ENCODE measurements around the gene SNAI3.
A peak's percentile ranks its signal among the peaks of the same experiment; 100 is the strongest.

The SNAI3 gene

DNA sequence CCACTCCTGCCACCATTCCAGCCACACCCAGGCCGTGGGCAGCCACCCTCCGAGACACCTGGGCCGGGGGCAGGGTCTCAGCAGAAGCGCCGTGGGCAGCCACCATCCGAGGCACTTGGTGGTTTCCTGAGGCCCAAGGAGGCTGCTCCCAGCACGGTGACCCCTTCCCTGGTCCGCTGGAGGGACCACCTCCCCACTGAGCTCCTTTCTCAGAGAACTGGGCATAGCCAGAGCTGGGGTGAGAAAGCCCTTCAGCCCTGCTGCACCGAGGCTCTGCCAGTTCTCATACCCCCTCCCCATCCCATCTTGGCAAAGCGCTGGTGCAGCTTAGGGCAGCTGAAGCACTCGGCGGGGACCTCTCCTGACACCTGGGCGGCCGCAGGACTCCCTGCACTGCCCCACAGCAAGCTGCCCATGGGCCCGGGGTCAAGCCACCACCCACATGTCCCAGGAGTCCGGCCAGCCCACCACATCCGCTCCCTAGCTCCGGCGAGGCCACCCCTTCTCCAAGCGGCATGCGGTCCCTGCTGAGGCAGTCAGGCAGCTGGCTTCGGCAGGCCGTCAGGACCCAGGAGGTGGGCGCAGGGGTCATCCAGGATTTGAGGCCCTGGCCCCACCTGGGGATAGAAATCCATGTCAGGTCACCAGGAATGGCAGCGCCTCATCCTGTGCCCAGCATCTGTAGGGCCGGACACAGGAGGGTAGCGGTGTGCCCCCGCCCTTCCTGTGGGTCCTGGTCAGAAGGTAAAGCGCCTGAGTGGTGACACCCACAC, 34.1 kb downstream of the SNAI3 start:
- no peak for DNase-seq (ENCODE audit: low read depth in 1 of 2, low spot score in 1 of 2)

DNA sequence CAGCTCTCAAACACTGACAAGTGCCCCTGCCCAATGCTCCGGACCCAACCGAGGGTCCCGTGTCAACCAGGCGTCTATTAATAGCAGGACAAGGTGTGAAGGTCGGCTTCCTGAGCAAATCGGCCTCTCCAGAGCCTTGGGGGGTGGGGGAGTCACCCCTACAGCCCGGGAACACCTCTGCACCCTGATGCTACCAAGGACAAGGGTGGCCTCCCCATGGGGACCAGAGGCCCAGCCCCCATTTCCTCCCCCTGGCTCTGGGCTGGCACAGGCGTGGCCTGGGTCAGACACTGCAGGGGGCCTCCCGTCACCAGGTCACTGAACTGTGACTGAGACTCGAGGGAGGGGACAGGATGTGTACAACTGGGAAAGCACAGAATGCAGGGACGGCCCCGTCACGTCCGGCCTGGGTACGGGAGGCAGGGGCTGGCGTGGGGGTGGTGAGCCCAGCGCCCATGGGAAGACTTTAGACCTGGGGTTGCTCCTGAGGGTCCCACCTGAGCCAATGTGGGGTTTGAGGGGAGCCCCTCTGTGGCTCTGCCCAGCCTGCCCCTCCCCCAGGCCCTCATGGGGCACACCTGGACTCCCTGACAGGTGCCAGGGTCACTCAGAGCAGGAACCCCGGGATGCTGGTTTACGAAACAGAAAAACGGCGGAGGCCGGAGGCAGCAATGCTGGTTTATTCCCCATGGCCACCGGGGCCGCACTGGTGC, 34.9 kb downstream of the SNAI3 start:
- peak; percentile 41 to 50 for DNase-seq (ENCODE audit: low read depth in 1 of 2, low spot score in 1 of 2)

DNA sequence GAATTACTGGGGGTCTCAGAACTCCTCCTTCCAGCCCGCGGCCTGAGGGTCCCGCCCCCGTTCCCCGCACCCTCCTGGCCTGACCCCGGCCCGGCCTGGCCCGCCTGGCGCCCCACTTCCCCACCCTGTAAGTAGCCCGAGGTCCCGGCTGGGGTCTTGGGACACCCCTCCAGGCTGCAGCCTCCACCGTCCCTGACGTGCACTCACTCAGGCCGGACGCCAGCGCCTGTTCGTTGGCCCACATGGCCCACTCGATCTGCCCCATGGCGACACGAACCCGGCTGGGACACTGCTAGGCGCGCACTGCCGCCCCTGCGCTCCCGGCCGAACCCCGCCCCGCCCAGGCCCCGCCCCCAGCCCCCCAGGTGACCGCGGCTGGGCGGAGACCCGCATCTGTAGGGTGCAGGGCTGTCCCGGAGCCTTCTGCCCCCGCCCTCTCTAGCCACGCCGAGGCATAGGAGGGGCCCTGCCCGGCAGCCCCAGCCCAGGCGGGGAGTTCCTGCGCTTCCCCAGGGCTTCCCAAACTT, 35.5 kb downstream of the SNAI3 start, which contains the start of gene CYBA:
Gene CYBA (minus strand): TSS at position 305 of the 527 bp plus-strand sequence. CDS start 40 bp downstream, at position 265.
- peak; percentile 64 to 67 for DNase-seq (ENCODE audit: low read depth in 1 of 2, low spot score in 1 of 2)

DNA sequence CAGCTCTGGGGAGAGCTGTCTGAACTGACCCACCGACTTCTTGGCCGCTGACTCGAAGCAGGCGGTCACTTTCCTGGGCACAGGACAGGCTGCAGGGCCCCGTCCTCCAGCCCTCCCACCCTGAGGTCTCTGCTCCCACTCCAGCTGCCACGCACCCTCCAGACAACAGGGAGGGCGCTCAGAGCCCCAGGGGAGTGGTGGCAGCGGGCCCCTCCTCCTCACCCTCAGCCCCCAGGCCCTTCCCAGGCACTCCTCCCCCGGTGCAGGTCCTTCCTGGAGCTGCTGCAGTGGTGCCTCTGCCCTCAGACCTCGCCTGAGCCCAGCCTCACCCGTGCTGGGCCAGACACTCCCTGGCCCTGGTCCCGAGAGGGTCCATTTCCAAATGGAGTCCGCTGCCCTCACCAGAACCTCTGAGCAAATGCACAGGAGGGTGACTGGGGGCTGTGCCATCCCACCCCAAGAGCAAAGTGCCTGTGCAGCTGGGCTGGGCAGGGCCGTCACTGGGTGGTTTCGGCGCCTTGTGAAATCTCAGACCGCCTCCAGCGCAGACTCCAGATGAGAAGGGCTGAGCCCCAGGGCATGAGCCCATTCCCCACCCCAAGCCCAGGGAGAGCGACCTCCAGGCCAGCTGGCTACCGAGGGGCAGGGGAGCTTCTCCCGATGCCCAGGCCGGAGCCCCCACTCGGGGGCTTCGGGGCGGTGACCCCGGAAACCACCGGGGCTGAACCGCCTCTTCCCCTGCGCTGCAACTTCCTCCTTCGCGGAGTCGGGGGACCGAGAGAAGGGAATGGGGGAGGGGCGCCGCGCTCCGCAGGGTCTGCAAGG, 36.2 kb downstream of the SNAI3 start:
- no peak for DNase-seq (ENCODE audit: low read depth in 1 of 2, low spot score in 1 of 2)

DNA sequence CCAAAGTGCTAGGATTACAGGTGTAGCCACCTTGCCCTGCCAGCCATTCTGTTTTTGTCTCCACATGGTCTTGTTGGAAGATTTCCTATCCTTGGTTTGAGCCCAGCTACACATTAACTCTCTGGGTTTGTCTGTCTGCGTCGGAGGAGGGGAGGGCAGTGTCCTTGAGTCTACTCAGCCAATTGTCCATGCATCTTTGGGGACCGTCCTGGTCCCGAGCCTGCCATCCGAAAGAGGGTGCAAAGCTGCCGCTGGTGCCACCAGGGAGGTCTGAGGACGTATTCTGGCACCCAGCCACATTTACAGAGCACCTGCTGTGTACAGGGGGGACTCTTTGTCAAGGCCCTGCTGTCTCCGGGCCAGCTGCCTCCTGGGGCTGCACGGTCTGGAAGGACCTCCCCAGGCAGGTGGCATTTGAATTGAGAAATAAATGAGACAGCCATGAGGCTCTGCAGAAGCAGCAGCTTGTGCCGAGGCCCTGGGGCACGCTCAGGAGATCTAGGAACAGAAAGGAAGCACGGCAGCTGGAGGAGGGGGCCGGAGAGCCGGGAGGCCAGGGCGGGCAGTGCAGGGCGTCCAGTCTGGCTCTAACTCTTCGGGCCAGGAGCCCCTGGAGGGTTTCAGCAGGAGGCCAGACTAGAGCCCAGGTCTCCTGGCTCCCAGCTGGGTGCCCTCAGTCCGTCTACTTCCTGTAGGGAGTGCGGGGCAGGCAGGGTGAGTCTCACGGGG, 36.9 kb downstream of the SNAI3 start:
- DNase-seq (ENCODE audit: low read depth in 1 of 2, low spot score in 1 of 2), result no peak

DNA sequence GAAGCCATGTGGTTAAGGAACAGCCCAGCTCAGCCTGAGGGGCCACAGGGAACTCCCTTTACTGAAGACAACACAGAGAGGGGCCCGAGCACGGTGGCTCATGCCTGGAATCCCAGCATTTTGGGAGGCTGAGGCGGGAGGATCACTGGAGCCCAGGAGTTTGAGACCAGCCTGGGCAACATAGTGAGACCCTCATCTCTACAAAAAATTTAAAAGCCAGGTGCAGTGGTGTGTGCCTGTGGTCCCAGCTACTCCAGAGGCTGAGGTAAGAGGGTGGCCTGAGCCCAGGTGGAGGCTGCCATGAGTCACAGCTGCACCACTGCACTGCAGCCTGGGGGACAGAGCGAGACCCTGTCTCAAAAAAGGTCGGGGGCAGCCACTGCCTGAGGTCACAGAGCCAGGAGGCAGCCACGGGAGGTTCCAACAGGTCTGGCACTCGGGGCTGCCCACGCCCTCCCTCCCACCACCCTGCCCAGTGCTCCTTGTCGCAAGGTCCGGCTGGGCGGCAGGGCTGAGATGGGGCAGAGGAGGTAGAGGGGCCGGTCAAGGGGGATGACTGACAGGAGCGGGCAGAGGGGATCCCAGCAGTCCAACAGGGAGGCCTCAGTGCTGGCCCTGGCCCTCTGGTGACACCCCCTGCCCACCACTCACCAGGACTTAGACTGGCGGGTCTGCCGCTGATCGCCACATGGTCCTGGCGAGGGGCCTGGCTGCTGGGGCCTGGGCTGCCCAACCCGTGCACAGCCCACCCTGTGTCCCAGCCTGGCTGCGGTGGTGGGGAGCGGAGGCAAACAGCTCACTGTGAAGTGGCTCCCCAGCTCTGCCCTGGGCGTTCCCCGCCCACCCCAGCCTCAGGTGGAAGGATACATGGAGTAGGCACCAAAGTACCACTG, 38.9 kb downstream of the SNAI3 start:
- DNase-seq (ENCODE audit: low read depth in 1 of 2, low spot score in 1 of 2), result no peak

DNA sequence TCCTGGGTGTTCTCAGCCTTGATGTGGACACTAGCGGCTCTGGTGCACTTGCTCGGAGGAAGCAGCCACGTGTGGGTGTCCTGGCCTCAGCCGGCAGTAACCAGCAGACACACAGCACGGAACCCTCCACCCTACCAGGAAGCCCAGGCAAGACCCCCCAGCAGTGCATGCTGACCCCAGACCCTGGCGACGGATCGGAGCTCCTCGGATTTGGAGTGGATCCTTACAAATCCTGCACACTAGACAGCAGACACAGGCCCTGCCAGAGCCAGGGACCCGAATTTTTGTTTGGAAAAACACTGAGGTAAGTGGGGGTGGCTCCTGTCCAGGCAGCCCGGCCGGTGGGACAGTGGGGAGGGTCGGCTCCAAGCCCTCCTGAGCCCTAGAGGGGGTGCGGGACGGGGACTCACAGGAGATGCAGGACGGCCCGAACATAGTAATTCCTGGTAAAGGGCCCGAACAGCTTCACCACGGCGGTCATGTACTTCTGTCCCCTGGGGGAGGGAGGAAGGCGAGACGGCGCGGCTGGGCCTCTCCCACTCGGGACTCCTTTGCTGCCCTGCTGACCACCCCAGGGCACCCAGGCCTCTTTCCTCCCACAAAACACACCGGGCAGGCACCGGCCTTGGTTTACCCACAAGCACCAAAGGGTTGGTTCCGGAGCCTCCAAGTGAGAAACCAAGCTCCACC, 39.8 kb downstream of the SNAI3 start:
- DNase-seq (ENCODE audit: low read depth in 1 of 2, low spot score in 1 of 2), result no peak

DNA sequence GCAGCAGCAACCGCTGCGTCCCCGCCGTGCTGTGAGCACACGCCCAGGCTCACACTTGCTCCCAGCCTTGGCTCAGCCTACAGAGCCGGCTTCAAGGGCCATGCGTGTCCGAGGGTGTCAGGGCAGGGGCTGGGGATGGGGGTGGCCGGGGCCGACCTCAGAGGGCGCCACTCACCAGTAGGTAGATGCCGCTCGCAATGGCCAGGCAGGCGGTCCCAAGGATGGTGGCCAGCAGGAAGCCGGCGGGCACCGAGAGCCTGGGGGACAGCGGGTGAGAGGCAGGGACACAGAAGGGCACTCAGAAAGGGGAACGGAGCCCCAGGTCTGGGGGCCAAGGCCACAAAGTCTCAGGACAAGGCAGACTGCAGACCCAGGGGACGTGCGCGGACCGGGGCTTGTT, 40.4 kb downstream of the SNAI3 start:
- no peak for DNase-seq (ENCODE audit: low read depth in 1 of 2, low spot score in 1 of 2)

DNA sequence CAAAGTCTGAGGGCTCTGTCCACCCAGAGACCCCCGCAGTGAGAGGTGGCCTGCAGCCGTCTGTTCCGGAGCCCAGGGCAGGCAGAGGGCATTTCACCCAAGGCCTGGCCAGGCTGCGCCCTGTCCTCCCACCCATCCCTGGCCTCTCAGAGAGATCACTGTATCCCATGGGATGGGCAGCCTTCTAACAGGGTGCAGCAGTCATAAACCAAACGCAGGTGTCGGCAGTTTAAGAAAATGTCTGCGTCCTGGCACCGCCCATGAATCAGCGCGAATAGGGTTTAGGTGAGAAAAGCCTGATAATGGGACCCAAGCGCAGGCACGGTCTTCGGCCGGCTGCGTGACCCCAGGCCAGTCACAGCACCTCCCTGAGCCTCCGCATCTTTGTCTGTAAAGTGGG, 40.9 kb downstream of the SNAI3 start:
- DNase-seq (ENCODE audit: low read depth in 1 of 2, low spot score in 1 of 2), result no peak

DNA sequence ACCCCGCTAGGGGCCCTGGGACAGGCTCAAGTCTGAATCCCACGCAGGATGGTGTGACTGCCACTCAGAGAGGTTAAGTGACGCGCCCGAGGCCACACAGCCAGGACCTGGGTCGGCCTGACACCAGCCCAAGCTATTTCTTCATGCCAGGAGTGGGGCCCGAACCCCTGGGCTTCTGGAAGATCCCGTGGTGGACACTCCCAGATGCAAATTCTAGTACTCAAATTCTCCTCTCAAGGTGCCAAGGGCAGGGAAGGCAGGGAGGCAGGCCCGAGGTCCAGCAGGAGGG, 42.7 kb downstream of the SNAI3 start:
- DNase-seq (ENCODE audit: low read depth in 1 of 2, low spot score in 1 of 2), result no peak

DNA sequence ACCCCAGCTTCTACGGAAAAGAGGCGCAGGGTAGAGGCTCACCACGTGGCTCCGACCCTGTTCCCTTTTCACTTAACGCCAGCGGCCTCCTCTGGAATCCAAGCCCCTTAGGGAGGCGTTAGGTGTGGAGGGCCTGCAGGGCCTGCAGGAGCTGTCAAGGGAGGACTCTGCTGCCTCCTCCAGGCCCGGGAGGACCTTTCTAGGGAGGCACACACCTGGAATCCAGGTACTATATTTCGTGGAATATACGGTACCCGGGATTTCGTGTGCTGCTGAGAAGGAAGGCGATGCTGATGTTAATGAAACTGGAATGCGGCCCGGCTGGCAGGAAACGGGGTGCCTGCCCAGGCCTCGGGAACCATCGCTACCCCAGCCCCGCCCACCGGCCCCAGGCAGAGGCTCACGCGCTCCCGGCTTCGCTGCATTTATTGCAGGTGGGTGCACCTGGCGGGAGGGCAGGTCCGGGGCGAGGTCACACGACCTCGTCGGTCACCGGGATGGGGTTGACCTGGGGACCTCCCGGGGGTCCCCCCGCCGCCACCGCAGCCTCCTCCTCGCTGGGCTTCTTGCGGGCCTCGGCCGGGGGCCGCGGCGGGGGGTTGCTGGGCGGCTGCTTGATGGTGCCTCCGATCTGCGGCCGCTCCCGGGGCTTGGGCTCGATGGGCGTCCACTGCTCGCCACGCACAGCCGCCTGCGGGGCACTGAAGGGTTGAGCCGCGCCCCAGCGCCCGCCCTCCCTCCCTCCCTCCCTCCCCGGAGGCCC, 43.2 kb downstream of the SNAI3 start:
- no peak for DNase-seq (ENCODE audit: low read depth in 1 of 2, low spot score in 1 of 2)

DNA sequence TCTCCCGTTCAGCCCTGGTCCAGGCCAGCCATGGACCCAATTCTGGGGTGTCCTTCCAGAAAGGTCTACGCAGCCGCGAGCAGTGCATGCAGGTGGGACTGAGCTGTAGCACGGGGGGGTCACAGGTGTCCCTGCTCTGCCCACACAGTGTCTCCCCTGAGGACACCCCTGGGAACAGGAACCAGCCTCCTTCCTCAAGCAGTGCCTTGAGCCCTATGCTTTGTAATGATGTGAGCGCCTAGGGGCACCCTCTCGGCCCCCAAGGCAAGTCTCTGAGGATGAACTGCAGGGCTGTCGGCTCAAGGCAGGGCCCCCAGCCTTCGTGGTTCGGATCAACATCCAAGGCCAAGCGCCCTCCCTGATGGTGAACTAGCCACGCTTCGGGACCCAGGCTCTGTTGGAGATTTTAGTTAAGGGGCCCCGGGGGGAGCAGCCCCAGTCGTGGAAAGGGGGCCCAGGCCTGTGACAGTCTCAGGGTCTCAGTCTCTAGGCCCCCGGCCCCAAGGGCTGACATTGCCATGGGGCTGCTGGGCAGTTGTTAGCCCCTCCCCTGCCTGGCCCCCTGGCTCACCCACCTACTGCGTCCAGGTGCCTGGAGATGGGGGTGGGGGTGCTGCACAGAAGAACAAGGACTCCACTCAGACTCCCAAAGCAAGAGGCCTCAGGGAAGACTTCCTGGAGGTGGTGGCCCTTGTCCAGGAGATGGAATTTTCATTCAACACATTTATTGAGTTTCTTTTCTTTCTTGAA, 45.6 kb downstream of the SNAI3 start:
- no peak for DNase-seq (ENCODE audit: low read depth in 1 of 2, low spot score in 1 of 2)

DNA sequence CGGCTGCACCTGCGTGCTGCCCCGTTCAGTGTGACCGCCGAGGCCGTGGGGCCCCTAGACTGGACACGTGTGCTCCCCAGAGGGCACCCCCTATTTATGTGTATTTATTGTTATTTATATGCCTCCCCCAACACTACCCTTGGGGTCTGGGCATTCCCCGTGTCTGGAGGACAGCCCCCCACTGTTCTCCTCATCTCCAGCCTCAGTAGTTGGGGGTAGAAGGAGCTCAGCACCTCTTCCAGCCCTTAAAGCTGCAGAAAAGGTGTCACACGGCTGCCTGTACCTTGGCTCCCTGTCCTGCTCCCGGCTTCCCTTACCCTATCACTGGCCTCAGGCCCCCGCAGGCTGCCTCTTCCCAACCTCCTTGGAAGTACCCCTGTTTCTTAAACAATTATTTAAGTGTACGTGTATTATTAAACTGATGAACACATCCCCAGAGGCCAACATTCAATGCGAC, 46.2 kb downstream of the SNAI3 start:
- no peak for DNase-seq (ENCODE audit: low read depth in 1 of 2, low spot score in 1 of 2)

DNA sequence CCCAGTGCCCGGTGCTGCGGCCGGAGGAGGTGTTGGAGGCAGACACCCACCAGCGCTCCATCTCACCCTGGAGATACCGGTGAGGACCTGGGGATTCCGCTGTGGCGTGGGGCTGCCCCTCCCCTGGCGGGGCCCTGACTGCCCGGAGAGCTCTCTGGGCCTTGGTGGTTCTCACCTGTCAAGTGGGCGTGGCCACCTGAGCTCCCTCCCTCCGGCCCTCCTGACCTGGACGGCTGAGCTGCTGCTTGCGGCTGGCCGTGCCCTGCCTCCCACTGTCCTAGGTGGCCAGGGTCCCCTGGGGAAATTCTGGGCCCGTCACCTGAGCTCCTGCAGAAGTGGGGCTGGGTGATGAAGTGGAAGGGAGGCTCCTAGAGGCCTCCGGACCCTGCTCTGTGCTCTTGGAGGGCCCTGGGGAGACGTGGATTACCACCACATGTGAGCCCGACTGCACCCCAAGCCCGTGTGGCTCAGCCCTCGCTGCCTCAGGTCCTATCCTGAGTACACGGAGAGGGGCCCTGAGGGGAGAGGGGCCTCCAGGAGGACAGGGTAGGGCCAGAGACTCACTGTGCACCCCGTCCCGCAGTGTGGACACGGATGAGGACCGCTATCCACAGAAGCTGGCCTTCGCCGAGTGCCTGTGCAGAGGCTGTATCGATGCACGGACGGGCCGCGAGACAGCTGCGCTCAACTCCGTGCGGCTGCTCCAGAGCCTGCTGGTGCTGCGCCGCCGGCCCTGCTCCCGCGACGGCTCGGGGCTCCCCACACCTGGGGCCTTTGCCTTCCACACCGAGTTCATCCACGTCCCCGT, 46.9 kb downstream of the SNAI3 start:
- no peak for DNase-seq (ENCODE audit: low read depth in 1 of 2, low spot score in 1 of 2)

DNA sequence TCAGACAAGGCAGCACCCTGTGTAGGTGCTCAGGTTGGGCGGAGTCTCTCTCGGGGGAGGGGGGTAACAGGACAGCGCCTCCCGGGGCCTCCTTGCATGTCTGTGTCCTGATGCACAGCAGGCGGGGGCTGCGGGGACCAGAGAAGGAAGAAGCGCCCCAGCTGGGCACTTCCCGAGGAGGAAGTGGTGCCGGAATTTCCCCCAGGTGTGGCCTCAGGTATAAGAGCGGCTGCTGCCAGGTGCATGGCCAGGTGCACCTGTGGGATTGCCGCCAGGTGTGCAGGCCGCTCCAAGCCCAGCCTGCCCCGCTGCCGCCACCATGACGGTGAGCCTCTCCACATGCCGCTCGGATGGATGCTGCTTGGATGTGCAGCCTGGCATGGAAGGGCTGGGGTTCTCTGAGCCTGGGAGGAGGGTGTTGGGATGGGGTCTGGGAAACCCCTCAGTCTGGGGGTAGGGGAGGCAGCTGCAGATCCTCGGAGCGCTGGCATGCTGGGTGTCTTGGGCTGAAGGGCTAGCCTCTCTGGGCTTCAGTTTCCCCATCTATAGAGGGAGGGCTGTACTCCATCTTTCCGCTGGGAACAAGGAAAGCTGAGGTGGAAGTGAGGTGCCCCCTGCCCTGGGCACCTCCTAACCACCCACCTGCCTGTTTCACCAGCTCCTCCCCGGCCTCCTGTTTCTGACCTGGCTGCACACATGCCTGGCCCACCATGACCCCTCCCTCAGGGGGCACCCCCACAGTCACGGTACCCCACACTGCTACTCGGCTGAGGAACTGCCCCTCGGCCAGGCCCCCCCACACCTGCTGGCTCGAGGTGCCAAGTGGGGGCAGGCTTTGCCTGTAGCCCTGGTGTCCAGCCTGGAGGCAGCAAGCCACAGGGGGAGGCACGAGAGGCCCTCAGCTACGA, 47.7 kb downstream of the SNAI3 start, which contains the start of gene IL17C:
Gene IL17C (plus strand): TSS at position 250 of the 908 bp plus-strand sequence. CDS start 70 bp downstream, at position 320.
- no peak for DNase-seq (ENCODE audit: low read depth in 1 of 2, low spot score in 1 of 2)

All from stimulated activated CD4-positive, alpha-beta T cell treated with anti-CD3 and anti-CD28 coated beads, Interleukin-15, amount 100 ng/mL, for 1 hour (primary cell).